HG03469 (cell line): ENCODE measurements around the gene ZNF534.
"Not testable (repeated sequence)": the region's sequence is repeated elsewhere in the genome, so short reads cannot be mapped to it uniquely, and the experiment has no call there.

Source experiments
- ATAC-seq: cut with Tn5 transposase; IDR thresholded peaks from one replicate; pipeline ENCODE4 v1.9.1; 2021; ENCODE audit warnings: mild to moderate bottlenecking, moderate library complexity, moderate number of reproducible peaks; ENCODE audit not compliant: unreplicated experiment

ZNF534 gene

GRCh38 chr19:52494518-52494917 is 65.6 kb downstream of the ZNF534 start:
- ATAC-seq: no peak

DNA sequence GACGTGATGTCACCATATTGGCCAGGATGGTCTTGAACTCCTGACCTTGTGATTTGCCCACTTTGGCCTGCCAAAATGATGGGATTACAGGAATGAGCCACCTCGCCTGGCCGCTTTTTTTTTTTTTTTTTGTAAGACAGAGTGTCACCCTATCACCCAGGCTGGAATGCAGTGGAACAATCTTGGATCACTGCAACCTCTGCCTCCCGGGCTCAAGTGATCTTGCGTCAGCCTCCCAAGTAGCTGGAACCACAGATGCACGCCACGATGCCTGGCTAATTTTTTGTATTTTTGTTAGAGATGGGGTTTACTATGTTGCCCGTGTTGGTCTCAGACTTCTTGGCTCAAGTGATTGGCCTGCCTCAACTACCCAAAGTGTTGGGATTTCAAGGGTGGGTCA is 69.6 kb downstream of the ZNF534 start:
- no peak for ATAC-seq

- not testable (repeated sequence) for ATAC-seq
These were observed 71.5 kb downstream of the ZNF534 start for GRCh38 chr19:52500474-52500873.

GRCh38 chr19:52500991-52501390 is 72.0 kb downstream of the ZNF534 start:
- not testable (repeated sequence) for ATAC-seq
